ENCODE measurements around the gene VEPH1.
A peak's percentile ranks its signal among the peaks of the same experiment; 100 is the strongest.

Gene VEPH1

GRCh38 chr3:157354722-157355121 lies 148.5 kb downstream of the VEPH1 start:
- H3K9me2 ChIP-seq (replicated peaks; ENCODE audit: insufficient read depth, low read length): no peaks in the 10 kb centered on the region

GRCh38 chr3:157354254-157354653 lies 149.0 kb downstream of the VEPH1 start:
- Histone ChIP-seq H3F3A (ENCODE audit: insufficient read depth) (no peaks in the 10 kb centered on the region), H3K9me2 (replicated peaks; ENCODE audit: insufficient read depth, low read length) (no peaks in the 10 kb centered on the region), H3K27me3 (ENCODE audit: low read length) (no peaks in the 10 kb centered on the region), H3K9me3 (ENCODE audit: insufficient read depth, low read length) (no peaks in the 10 kb centered on the region), H4K20me1 (ENCODE audit: low read depth, low read length) (no peaks in the 10 kb centered on the region), H3K4me3 (ENCODE audit: insufficient read depth, low read length, poor library complexity, severe bottlenecking) (no peak overlapping the region), H3K79me2 (ENCODE audit: insufficient read depth, low read length) (no peaks in the 10 kb centered on the region), H3K9ac (ENCODE audit: low read length) (no peak overlapping the region), H3K4me2 (ENCODE audit: low read depth, low read length, poor library complexity, severe bottlenecking) (no peak overlapping the region), H2AFZ (ENCODE audit: low read depth, low read length, severe bottlenecking) (no peak overlapping the region), H3K27ac (ENCODE audit: low read depth, low read length) (no peak overlapping the region), H3K36me3 (ENCODE audit: low read length) (no peaks in the 10 kb centered on the region)
- TF ChIP-seq EZH2phosphoT487 (conservative IDR thresholded peaks at IDR 0.05; ENCODE audit: low read length): no peak
- TF ChIP-seq, protein P1, sequence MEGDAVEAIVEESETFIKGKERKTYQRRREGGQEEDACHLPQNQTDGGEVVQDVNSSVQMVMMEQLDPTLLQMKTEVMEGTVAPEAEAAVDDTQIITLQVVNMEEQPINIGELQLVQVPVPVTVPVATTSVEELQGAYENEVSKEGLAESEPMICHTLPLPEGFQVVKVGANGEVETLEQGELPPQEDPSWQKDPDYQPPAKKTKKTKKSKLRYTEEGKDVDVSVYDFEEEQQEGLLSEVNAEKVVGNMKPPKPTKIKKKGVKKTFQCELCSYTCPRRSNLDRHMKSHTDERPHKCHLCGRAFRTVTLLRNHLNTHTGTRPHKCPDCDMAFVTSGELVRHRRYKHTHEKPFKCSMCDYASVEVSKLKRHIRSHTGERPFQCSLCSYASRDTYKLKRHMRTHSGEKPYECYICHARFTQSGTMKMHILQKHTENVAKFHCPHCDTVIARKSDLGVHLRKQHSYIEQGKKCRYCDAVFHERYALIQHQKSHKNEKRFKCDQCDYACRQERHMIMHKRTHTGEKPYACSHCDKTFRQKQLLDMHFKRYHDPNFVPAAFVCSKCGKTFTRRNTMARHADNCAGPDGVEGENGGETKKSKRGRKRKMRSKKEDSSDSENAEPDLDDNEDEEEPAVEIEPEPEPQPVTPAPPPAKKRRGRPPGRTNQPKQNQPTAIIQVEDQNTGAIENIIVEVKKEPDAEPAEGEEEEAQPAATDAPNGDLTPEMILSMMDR (IDR thresholded peaks at IDR 0.05; ENCODE audit: insufficient read depth, low read length, poor library complexity, severe bottlenecking): no peak

More at GRCh38 chr3:157354722-157355121, 148.5 kb downstream of the VEPH1 start:
- H4K20me1 ChIP-seq (ENCODE audit: low read depth, low read length): no peaks in the 10 kb centered on the region
- H3K27me3 ChIP-seq (ENCODE audit: low read length): no peaks in the 10 kb centered on the region
- no peak overlapping the region for H3K4me2 ChIP-seq (ENCODE audit: low read depth, low read length, poor library complexity, severe bottlenecking)
- TF ChIP-seq, protein P1 (IDR thresholded peaks at IDR 0.05; ENCODE audit: insufficient read depth, low read length, poor library complexity, severe bottlenecking): peak; percentile 20
- no peak for TF ChIP-seq EZH2phosphoT487 (conservative IDR thresholded peaks at IDR 0.05; ENCODE audit: low read length)
- no peaks in the 10 kb centered on the region for H3K79me2 ChIP-seq (ENCODE audit: insufficient read depth, low read length)
- no peak overlapping the region for H2AFZ ChIP-seq (ENCODE audit: low read depth, low read length, severe bottlenecking)
- H3K4me3 ChIP-seq (ENCODE audit: insufficient read depth, low read length, poor library complexity, severe bottlenecking): no peak overlapping the region
- no peak overlapping the region for H3K27ac ChIP-seq (ENCODE audit: low read depth, low read length)
- H3K9me3 ChIP-seq (ENCODE audit: insufficient read depth, low read length): no peaks in the 10 kb centered on the region
- H3K9ac ChIP-seq (ENCODE audit: low read length): no peak overlapping the region
- no peaks in the 10 kb centered on the region for H3K36me3 ChIP-seq (ENCODE audit: low read length)
- H3F3A ChIP-seq (ENCODE audit: insufficient read depth): no peaks in the 10 kb centered on the region

DNA sequence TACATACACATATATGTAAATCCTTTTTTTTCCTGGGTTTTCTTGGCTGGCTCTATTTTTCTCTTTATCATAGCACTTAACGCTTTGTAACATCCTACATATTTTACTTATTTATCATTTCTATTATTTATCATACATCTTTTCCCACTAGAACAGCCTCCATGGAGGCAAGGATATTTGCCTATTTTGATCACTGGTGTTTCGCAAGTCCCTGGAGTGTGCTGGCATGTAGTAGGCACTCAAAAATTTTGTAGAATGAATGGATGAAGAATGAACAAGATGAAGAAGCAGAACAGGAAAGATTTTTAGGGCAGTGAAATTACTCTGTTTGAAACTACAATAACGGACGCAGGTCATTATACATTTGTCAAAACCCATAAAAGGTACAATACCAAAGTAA lies 149.6 kb downstream of the VEPH1 start:
- no peak overlapping the region for H3K9ac ChIP-seq (ENCODE audit: low read length)
- H3K4me3 ChIP-seq (ENCODE audit: insufficient read depth, low read length, poor library complexity, severe bottlenecking): no peak overlapping the region
- H3K79me2 ChIP-seq (ENCODE audit: insufficient read depth, low read length): no peaks in the 10 kb centered on the region
- H2AFZ ChIP-seq (ENCODE audit: low read depth, low read length, severe bottlenecking): no peak overlapping the region
- H3F3A ChIP-seq (ENCODE audit: insufficient read depth): no peaks in the 10 kb centered on the region
- H3K27ac ChIP-seq (ENCODE audit: low read depth, low read length): no peak overlapping the region
- H3K4me2 ChIP-seq (ENCODE audit: low read depth, low read length, poor library complexity, severe bottlenecking): no peak overlapping the region
- H3K9me3 ChIP-seq (ENCODE audit: insufficient read depth, low read length): no peaks in the 10 kb centered on the region
- no peaks in the 10 kb centered on the region for H4K20me1 ChIP-seq (ENCODE audit: low read depth, low read length)
- H3K36me3 ChIP-seq (ENCODE audit: low read length): no peaks in the 10 kb centered on the region
- TF ChIP-seq EZH2phosphoT487 (conservative IDR thresholded peaks at IDR 0.05; ENCODE audit: low read length): no peak
- TF ChIP-seq, protein P1 (IDR thresholded peaks at IDR 0.05; ENCODE audit: insufficient read depth, low read length, poor library complexity, severe bottlenecking): no peak
- no peaks in the 10 kb centered on the region for H3K27me3 ChIP-seq (ENCODE audit: low read length)
- no peaks in the 10 kb centered on the region for H3K9me2 ChIP-seq (replicated peaks; ENCODE audit: insufficient read depth, low read length)

All from SU-DHL-6 (cell line).